Osteocyte (in vitro differentiated cells): ENCODE measurements around the gene ELOB. TPM values are rescaled to one million over a fixed set of nuclear protein-coding genes. Genes with fewer than 3 reads are reported as not detected.

Source experiments
- DNase-seq: peaks from one replicate; pipeline ENCODE4 v3.0.0; 2021; ENCODE audit warnings: mixed read lengths; ENCODE audit not compliant: unreplicated experiment; ENCODE audit errors: extremely low spot score
- H3K27ac Mint-ChIP-seq: one replicate; pipeline ENCODE4 v1.8.0; 2021; ENCODE audit warnings: mild to moderate bottlenecking, mixed read lengths; ENCODE audit not compliant: unreplicated experiment
- H3K27me3 Mint-ChIP-seq: one replicate; pipeline ENCODE4 v1.8.0; 2021; ENCODE audit warnings: mixed read lengths; ENCODE audit not compliant: unreplicated experiment
- H3K36me3 Mint-ChIP-seq: one replicate; pipeline ENCODE4 v1.8.0; 2021; ENCODE audit warnings: mixed read lengths; ENCODE audit not compliant: unreplicated experiment
- H3K4me1 Mint-ChIP-seq: one replicate; pipeline ENCODE4 v1.8.0; 2021; ENCODE audit warnings: mixed read lengths; ENCODE audit not compliant: unreplicated experiment
- H3K4me3 Mint-ChIP-seq: one replicate; pipeline ENCODE4 v1.8.0; 2021; ENCODE audit warnings: mild to moderate bottlenecking, moderate library complexity, mixed read lengths; ENCODE audit not compliant: unreplicated experiment
- H3K9me3 Mint-ChIP-seq: one replicate; pipeline ENCODE4 v1.8.0; 2021; ENCODE audit warnings: mixed read lengths; ENCODE audit not compliant: unreplicated experiment
- total RNA-seq: library from RNA; stranded (reverse); gene quantifications from 2 replicates; pipeline ENCODE4 v1.2.1, GENCODE V29; 2021
- TF ChIP-seq, protein P1 (sequence below): fragments of 200-600 bp; sonication (generic); IDR thresholded peaks from 2 replicates; pipeline ENCODE4 v1.5.0; 2021; ENCODE audit warnings: antibody characterized with exemption, mild to moderate bottlenecking, moderate library complexity

Gene ELOB
- total RNA-seq, 1 donor from 2014 or later, result 287 TPM

DNA sequence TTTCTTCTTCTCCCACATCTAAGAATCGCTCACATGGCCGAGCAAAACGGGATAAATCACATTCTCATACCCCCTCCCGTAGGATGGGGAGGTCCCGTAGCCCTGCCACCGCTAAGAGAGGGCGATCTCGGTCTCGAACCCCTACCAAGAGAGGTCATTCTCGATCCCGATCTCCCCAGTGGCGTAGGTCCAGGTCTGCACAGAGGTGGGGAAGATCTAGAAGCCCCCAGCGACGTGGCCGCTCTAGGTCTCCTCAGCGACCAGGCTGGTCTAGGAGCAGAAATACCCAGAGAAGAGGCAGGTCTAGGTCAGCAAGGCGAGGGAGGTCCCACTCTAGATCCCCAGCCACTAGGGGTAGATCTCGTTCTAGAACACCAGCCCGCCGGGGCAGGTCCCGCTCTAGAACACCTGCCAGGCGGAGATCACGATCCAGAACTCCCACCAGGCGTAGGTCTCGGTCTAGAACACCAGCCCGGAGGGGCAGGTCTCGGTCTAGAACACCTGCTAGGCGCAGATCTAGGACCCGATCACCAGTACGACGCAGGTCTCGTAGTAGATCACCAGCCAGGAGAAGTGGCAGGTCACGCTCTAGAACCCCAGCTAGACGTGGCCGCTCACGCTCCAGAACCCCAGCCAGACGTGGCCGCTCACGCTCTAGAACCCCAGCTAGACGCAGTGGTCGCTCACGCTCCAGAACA is 15.0 kb downstream of the ELOB start:
- H3K4me1 Mint-ChIP-seq, result peaks cover 5% of the 10 kb centered on the region
- no peak for DNase-seq
- TF ChIP-seq, protein P1, sequence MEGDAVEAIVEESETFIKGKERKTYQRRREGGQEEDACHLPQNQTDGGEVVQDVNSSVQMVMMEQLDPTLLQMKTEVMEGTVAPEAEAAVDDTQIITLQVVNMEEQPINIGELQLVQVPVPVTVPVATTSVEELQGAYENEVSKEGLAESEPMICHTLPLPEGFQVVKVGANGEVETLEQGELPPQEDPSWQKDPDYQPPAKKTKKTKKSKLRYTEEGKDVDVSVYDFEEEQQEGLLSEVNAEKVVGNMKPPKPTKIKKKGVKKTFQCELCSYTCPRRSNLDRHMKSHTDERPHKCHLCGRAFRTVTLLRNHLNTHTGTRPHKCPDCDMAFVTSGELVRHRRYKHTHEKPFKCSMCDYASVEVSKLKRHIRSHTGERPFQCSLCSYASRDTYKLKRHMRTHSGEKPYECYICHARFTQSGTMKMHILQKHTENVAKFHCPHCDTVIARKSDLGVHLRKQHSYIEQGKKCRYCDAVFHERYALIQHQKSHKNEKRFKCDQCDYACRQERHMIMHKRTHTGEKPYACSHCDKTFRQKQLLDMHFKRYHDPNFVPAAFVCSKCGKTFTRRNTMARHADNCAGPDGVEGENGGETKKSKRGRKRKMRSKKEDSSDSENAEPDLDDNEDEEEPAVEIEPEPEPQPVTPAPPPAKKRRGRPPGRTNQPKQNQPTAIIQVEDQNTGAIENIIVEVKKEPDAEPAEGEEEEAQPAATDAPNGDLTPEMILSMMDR, result no peak
- H3K4me3 Mint-ChIP-seq, result no peak overlapping the region
- no peak overlapping the region for H3K27ac Mint-ChIP-seq
- H3K36me3 Mint-ChIP-seq, result peaks cover 95% of the 10 kb centered on the region
- no peaks in the 10 kb centered on the region for H3K9me3 Mint-ChIP-seq
- no peaks in the 10 kb centered on the region for H3K27me3 Mint-ChIP-seq

GRCh38 chr16:2761472-2761871 is 15.6 kb downstream of the ELOB start:
- H3K4me3 Mint-ChIP-seq, result no peak overlapping the region

GRCh38 chr16:2757344-2757743 is 19.7 kb downstream of the ELOB start:
- no peak for DNase-seq
- H3K36me3 Mint-ChIP-seq, result peaks cover 56% of the 10 kb centered on the region
- H3K9me3 Mint-ChIP-seq, result no peaks in the 10 kb centered on the region
- H3K27me3 Mint-ChIP-seq, result no peaks in the 10 kb centered on the region
- H3K27ac Mint-ChIP-seq, result no peak overlapping the region
- TF ChIP-seq, protein P1, result no peak
- peaks cover 35% of the 10 kb centered on the region for H3K4me1 Mint-ChIP-seq
- H3K4me3 Mint-ChIP-seq, result no peak overlapping the region

More at GRCh38 chr16:2761472-2761871, 15.6 kb downstream of the ELOB start:
- peaks cover 90% of the 10 kb centered on the region for H3K36me3 Mint-ChIP-seq
- TF ChIP-seq, protein P1, result no peak
- no peak for DNase-seq
- no peaks in the 10 kb centered on the region for H3K27me3 Mint-ChIP-seq
- H3K27ac Mint-ChIP-seq, result no peak overlapping the region
- H3K9me3 Mint-ChIP-seq, result no peaks in the 10 kb centered on the region
- peaks cover 11% of the 10 kb centered on the region for H3K4me1 Mint-ChIP-seq

- Mint-ChIP-seq H3K27ac (no peak overlapping the region), H3K27me3 (no peaks in the 10 kb centered on the region)
Observed at GRCh38 chr16:2756288-2757015, 20.6 kb downstream of the ELOB start.

GRCh38 chr16:2755158-2755557 is 21.9 kb downstream of the ELOB start:
- no peaks in the 10 kb centered on the region for H3K27me3 Mint-ChIP-seq
- no peak for DNase-seq
- TF ChIP-seq, protein P1, result no peak
- peaks cover 49% of the 10 kb centered on the region for H3K4me1 Mint-ChIP-seq
- no peaks in the 10 kb centered on the region for H3K9me3 Mint-ChIP-seq
- H3K4me3 Mint-ChIP-seq, result peak overlapping the region; percentile 87
- peak overlapping the region; percentile 50 for H3K27ac Mint-ChIP-seq
- peaks cover 35% of the 10 kb centered on the region for H3K36me3 Mint-ChIP-seq

More at GRCh38 chr16:2756288-2757015, 20.6 kb downstream of the ELOB start:
- Mint-ChIP-seq H3K36me3 (peaks cover 47% of the 10 kb centered on the region), H3K4me1 (peaks cover 39% of the 10 kb centered on the region), H3K9me3 (no peaks in the 10 kb centered on the region), H3K4me3 (no peak overlapping the region)
- TF ChIP-seq, protein P1, result no peak
- no peak for DNase-seq
